Ramos (cell line): Measurements from ENCODE around the gene ZFP3.
"Not testable (repeated sequence)": the region's sequence is repeated elsewhere in the genome, so short reads cannot be mapped to it uniquely, and the experiment has no call there.

Source experiments
- in situ Hi-C: fragments of 300-500 bp; cut with MboI; formaldehyde crosslinking; loops from one replicate; pipeline ENCODE4 v1.14.3; 2022; ENCODE audit warnings: low sequenced_read_pairs; ENCODE audit not compliant: unreplicated experiment

Gene ZFP3

DNA sequence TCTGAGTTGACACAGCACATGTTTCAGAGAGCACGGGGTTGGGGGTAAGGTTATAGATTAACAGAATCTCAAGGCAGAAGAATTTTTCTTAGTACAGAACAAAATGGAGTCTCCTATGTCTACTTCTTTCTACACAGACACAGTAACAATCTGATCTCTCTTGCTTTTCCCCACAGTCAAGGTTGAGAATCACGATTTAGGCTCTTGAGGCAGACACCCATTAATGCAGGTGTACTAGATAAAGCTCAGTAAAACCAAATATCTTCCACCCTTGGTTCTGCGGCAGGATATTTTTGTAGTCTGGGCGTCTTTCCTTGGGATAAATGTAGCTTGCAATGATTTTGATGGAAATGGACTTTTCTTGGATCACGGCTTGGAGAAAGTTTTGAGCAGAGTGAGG lies 2.8 kb upstream of the ZFP3 start:
- in situ Hi-C loops: not testable (repeated sequence)

DNA sequence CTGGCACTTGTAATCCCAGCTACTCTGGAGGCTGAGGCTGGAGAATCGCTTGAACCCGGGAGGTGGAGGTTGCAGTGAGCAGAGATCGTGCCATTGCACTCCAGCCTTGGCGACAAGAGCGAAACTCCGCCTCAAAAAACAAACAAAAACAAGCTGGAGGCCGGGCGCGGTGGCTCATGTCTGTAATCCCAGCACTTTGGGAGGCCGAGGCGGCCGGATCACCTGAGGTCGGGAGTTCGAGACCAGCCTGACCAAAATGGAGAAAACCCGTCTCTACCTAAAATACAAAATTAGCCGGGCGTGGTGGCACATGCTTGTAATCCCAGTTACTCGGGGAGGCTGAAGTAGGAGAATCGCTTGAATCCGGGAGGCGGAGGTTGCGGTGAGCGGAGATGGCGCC lies 992 bp upstream of the ZFP3 start:
- in situ Hi-C loops: not testable (repeated sequence)

DNA sequence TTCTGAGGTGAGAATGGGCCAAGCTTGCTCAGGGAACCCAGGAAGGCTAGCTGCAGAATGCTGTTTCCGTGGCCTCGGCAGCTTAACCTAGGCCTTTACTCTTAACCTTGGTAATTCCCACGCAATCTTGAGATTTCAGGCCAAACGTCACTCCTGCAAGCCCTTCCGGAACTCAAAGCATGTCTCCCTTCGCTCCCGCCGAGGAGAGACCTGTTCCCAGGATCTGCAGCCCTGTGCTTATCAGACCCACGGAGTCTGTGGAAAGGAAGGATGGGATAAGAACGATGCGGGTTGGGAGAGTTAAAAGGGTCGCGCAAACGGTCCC lies 524 bp upstream of the ZFP3 start:
- in situ Hi-C loops: no loop called here

GRCh38 chr17:5080591-5080990 lies 2.3 kb downstream of the ZFP3 start:
- in situ Hi-C loops: no loop called here

DNA sequence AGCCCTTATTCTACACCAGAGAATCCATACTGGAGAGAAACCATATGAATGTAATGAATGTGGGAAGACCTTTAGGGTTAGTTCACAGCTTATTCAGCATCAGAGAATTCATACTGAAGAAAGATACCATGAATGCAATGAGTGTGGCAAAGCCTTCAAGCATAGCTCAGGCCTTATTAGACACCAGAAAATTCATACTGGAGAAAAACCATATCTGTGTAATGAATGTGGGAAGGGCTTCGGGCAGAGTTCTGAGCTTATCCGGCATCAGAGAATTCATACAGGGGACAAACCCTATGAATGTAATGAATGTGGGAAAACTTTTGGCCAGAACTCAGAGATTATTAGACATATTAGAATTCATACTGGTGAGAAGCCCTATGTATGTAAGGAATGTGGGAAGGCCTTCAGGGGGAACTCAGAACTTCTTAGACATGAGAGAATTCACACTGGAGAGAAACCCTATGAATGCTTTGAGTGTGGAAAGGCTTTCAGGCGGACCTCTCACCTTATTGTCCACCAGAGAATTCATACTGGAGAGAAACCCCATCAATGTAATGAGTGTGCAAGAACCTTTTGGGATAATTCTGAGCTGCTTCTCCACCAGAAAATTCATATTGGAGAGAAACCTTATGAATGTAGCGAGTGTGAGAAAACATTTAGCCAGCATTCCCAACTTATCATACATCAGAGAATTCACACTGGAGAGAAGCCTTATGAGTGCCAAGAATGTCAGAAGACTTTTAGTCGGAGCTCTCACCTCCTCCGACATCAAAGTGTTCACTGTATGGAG lies 14.1 kb downstream of the ZFP3 start:
- in situ Hi-C loops: no loop called here

GRCh38 chr17:5096731-5097100 lies 18.4 kb downstream of the ZFP3 start:
- in situ Hi-C loops: no loop called here

DNA sequence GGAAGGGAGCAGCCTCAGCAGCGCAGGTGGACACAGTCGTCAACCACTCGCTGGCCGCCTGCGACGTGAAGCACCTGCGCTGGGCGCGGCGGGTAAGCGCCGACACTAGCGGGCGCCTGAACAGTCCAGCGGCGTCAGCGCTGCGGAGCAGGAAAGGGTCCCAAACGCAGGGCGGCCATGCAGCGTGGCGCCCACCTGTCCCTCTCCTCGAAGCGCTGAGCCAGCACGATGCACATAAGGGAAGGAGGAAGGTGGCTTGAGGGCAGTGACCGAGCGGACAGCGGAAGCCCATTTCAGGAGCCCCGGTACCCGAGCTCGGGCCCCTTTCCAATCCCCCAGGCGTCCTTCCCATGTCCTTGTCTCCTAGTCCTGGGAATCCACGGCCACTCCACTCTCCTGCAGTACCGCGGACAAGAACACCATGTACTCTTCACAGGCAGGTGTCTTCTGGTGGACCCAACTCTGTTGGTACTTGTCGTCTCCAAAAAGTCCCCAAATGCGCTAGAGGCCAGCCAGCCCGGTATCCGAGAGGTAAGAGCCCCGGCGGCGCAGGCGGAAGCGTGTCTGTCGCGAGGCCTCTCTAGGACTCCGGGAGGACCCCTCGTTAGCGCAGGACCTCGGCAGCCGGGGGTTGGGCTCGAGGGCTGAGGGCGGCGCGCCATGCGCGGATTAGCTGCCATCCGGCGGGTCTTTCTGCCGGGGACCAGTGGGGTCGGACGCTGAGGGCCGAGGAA lies 19.0 kb downstream of the ZFP3 start:
- in situ Hi-C loops: no loop called here

GRCh38 chr17:5099271-5099670 lies 21.0 kb downstream of the ZFP3 start:
- in situ Hi-C loops: no loop called here

DNA sequence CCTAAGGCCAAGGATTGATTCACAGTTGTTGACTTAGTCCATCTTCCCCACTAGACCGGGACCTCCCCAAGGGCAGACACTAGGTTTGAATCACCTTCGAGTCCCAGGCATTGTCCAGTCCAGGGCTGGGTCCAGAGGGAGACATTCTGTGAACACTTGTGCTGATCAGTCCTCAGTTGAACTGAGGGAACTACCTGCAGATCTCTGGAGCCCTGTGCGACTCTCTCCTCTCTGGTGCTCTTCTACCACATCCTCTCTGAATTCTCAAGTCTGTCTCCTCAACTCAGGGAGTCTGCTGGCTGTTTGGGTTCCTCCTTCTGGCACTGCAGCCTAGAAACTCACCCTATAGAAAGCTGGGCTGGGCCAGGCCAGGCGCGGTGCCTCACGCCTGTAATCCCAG lies 22.6 kb downstream of the ZFP3 start:
- in situ Hi-C loops: no loop called here

DNA sequence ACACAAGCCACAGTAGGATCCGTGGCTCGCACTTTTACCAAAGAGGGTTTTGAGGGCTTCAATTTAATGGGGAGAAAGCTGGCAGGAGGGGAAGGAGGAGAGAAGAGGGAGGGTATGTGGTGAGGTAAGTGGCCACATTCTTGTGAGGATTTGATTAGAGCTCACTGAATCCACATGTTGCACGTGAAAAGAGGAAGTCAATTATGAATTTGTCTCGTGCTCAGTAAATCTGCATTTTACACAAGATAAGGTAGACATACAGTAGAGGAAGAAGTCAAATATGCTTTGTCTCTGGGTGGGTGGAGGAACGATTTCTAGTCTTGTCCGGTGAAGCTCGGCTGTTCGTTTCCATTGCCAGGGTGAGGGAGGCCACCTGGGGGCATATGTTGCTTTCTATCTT lies 32.5 kb downstream of the ZFP3 start:
- in situ Hi-C loops: no loop called here

GRCh38 chr17:5111402-5112204 lies 33.3 kb downstream of the ZFP3 start, which contains the start of gene ZNF232:
Gene ZNF232 (minus strand): TSS chr17:5111878. CDS start chr17:5111822, 56 bp downstream.
- in situ Hi-C loops: no loop called here

GRCh38 chr17:5115673-5116651 lies 37.7 kb downstream of the ZFP3 start, which contains the start of gene USP6:
Gene USP6 (plus strand): TSS chr17:5116032. CDS start chr17:5130368, 14,336 bp downstream.
- in situ Hi-C loops: no loop called here

DNA sequence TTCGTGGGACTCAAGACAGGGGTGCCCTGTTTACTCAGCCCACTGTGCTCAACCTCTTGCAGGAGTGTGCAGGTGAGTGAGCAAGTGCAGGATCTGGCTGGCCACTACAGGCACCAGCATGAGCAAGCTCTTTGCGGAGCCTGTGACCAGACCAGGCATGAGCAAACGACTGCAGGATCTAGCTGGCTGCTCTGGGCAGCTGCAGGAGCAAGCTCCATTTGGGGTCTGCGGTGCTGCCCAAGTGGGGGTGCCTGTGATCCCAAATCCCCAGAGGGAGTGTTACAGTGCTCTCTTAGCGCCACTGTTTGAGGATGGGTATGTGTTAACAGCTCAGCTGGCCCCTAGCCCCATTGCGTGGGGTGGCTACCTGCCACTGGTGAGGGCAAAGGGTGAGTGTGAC lies 40.0 kb downstream of the ZFP3 start:
- in situ Hi-C loops: no loop called here

- in situ Hi-C loops: no loop called here
Observed at GRCh38 chr17:5120036-5120435, 41.8 kb downstream of the ZFP3 start.

DNA sequence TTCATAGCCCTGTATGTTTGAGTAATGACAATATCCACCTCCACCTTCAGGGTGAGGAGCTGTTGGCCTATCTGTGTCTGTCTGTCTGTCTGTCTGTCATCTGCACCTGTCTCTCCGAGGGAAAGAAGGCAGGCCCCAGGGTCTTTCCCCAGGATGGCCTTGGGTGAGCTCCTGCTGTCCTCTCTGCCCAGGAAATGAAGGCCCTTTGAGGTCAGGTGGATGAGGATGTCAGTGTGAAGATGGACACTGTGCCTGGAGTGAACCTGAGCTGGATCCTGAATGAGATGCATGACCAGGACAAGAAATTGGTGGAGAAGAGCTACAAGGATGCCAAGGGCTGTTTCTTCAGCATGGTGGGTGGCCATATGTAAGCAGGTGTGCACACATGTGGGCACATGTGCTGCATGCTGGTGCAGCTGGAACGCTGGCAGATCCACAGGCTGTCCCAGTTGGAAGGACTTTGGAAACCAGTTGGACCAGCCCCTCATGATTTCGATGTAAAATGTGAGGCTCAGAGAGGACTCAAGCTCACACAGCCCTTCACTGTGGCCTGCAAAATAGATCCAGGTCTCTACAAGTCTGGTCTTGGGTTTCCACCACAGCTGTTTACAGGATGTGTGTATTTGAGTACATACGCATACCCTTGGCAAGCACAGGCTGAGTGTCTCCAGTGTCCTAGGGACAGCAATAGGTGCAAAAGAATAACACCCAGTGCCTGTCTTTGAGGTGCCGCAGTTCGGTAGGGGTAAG lies 42.3 kb downstream of the ZFP3 start:
- in situ Hi-C loops: not testable (repeated sequence)

GRCh38 chr17:5121186-5121841 lies 43.0 kb downstream of the ZFP3 start:
- in situ Hi-C loops: no loop called here

DNA sequence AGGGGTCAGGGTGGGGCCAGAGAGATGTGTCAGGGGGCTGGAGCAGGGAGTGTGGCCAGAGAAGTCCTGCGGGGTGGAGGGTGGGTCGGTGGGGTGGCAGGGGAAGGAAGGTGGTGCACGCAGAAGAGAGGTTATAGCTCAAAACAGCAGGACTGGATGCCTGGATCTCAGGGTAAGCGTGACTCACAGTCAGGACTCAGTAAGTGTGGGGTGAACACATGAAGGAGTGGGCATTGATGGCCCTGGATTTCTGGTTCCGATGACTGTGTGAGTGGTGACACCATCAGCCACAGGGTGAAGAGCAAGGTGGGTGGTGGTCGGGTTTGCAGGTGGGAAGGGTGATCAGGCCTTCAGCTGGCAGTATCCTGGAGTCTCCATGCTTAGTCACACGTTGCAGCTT lies 43.8 kb downstream of the ZFP3 start:
- in situ Hi-C loops: not testable (repeated sequence)

DNA sequence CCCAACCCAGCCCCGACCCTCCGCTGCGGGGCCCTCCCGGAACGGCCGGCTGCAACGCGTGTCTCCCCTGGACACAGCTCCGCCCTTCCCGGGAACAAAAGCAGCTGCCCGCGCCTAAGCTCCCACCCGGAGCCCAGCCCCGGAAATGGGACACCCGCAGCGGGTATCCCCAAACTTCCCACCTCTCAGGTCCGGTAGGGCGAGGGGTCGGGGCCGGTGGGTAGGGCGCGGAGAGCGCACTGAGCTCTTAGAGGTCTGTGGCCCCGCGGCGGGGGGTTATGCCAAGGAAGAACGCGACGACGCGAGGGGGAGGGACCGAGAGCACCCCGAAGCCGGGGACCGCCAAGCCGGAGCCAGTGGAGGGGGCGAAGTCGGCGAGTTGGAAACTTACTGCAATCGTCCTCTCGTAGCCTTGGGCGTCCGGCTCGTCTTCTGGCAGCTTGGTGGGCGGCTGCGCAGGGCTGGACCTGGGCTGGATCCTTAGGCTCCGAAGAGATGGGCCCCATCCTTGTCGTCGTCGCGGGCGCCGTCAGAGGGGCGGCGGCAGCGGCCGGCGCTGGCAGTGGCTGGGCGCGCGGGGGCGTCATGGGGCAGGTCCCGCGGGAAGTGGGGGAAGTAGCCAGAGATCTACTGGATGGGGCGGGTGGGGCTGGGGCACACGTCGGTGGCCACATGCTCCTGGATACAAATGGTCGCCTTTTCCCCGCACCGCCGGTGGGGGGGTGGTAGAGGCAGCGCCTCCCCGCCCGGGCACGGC lies 44.5 kb downstream of the ZFP3 start:
- in situ Hi-C loops: no loop called here
